Prostate gland (tissue), 2 donors: Measurements from ENCODE around the gene PEAR1.

ENCODE experiments used
- POLR2A ChIP-seq: fragments of 450-650 bp; IDR thresholded peaks from one replicate; pipeline ENCODE4 v1.6.1; 2016; ENCODE audit warnings: antibody characterized with exemption, mild to moderate bottlenecking
- POLR2AphosphoS5 ChIP-seq: sonication (generic); formaldehyde crosslinking; IDR thresholded peaks from one replicate; pipeline ENCODE4 v1.6.1; 2017; ENCODE audit warnings: antibody characterized with exemption
- TF ChIP-seq, protein P1 (sequence below), 4 experiments: fragments of 200-600 bp in 2 of 4; fragments of 450-650 bp in 2 of 4; sonication (generic) in 2 of 4; IDR thresholded peaks; 1 replicate in 3 of 4; 2 replicates in 1 of 4; pipeline ENCODE4 v1.5.1; 2016 to 2019; ENCODE audit warnings: antibody characterized with exemption in 4 of 4, mild to moderate bottlenecking in 2 of 4, moderate library complexity in 2 of 4

DNA sequence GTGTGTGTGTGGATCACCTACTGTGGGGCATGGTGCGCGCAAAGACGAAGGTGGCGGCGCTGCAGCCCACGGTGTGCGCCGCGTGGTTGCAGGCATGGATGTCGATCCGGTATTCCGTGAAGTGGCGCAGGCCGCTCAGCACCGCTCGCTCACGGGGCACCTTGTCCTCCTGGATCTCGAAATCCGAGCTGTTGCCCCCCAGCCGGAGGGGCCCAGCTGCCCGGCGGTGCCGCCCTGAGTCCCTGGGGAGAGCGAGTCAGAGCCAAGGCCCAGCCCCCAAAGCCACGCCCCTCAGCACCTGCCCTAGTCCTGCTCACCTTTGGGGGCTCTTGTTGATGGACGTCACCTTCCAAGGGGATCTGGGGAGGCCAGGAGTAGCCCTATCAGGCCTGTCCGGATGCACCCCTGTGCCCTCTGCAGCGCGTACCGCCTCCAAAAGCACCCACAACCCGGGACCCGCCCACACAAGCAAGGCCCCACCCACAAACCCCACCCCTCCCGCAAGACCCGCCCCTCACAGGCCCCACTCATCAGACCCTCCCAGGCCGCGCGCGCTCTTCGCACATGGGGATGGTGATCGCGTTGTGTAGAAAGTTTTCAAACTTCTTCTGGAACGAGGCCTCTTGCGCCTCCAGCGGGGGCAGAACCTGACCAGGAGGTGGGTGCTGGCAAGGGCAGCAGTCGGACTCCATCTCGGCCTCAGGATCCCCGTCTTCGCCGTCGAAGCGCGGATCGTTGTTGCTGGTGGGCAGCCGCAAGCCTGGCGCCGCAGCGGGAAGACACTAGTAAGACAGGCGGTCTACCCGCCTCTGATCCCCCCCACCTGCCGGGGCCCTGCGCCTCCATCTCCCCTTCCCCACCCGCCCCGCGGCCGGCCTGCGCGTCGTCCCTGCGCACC is 48.2 kb upstream of the PEAR1 start:
- TF ChIP-seq, protein P1, sequence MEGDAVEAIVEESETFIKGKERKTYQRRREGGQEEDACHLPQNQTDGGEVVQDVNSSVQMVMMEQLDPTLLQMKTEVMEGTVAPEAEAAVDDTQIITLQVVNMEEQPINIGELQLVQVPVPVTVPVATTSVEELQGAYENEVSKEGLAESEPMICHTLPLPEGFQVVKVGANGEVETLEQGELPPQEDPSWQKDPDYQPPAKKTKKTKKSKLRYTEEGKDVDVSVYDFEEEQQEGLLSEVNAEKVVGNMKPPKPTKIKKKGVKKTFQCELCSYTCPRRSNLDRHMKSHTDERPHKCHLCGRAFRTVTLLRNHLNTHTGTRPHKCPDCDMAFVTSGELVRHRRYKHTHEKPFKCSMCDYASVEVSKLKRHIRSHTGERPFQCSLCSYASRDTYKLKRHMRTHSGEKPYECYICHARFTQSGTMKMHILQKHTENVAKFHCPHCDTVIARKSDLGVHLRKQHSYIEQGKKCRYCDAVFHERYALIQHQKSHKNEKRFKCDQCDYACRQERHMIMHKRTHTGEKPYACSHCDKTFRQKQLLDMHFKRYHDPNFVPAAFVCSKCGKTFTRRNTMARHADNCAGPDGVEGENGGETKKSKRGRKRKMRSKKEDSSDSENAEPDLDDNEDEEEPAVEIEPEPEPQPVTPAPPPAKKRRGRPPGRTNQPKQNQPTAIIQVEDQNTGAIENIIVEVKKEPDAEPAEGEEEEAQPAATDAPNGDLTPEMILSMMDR (IDR thresholded peaks at IDR 0.05) = no peak
- no peak for TF ChIP-seq POLR2AphosphoS5
- TF ChIP-seq POLR2A = no peak
